Liver (tissue), 9 donors: ENCODE results near the gene MCEMP1. TPM values are rescaled to one million over a fixed set of nuclear protein-coding genes. Genes with fewer than 3 reads are reported as not detected.

ENCODE experiments used
- DNase-seq: peaks from one replicate; pipeline ENCODE4 v3.0.0-alpha.2; 2017; ENCODE audit warnings: low spot score
- H3K27ac ChIP-seq, 2 donors: one replicate each; pipeline ENCODE4 v1.7.0; 2013; ENCODE audit warnings: inconsistent platforms in 2 of 2, low read length in 2 of 2, control low read depth in 1 of 2, low read depth in 1 of 2, mild to moderate bottlenecking in 1 of 2
- H3K27me3 ChIP-seq, 4 donors: one replicate each; pipeline versions ENCODE4 v1.6.1 to v1.7.0; 2013; ENCODE audit warnings: low read length in 3 of 4, inconsistent platforms in 1 of 4, mild to moderate bottlenecking in 1 of 4, moderate library complexity in 1 of 4; ENCODE audit not compliant: control insufficient read depth in 4 of 4, insufficient read depth in 4 of 4
- H3K36me3 ChIP-seq, 4 donors: one replicate each; pipeline versions ENCODE4 v1.6.1 to v1.7.0; 2013; ENCODE audit warnings: low read length in 3 of 4, mild to moderate bottlenecking in 3 of 4, low read depth in 1 of 4, moderate library complexity in 1 of 4; ENCODE audit not compliant: control insufficient read depth in 4 of 4, insufficient read depth in 3 of 4
- H3K4me1 ChIP-seq, 4 donors: one replicate each; pipeline versions ENCODE4 v1.6.1 to v1.7.0; 2013; ENCODE audit warnings: low read length in 3 of 4, mild to moderate bottlenecking in 3 of 4, moderate library complexity in 1 of 4; ENCODE audit not compliant: control insufficient read depth in 4 of 4, insufficient read depth in 4 of 4
- H3K4me3 ChIP-seq, 3 donors: one replicate each; pipeline versions ENCODE4 v1.6.1 to v1.7.0; 2013; ENCODE audit warnings: low read length in 3 of 3, control low read depth in 1 of 3, low read depth in 1 of 3, mild to moderate bottlenecking in 1 of 3
- H3K9ac ChIP-seq, 2 donors: one replicate each; pipeline ENCODE4 v1.7.0; 2013; ENCODE audit warnings: low read length in 2 of 2, mild to moderate bottlenecking in 2 of 2, moderate library complexity in 2 of 2, control low read depth in 1 of 2, low read depth in 1 of 2
- H3K9me3 ChIP-seq, 4 donors: one replicate each; pipeline versions ENCODE4 v1.6.1 to v1.7.0; 2013; ENCODE audit warnings: low read length in 3 of 4; ENCODE audit not compliant: control insufficient read depth in 4 of 4
- CTCF ChIP-seq: fragments of 150-350 bp; IDR thresholded peaks from 2 replicates; pipeline ENCODE4 v1.5.1; 2017; ENCODE audit warnings: improper control_type of control experiment, low read depth, low read length; ENCODE audit not compliant: missing input control
- FOXA1 ChIP-seq: IDR thresholded peaks from 2 replicates; pipeline ENCODE4 v1.6.1; 2016; ENCODE audit warnings: antibody characterized with exemption
- FOXA2 ChIP-seq: IDR thresholded peaks from 2 replicates; pipeline ENCODE4 v1.6.1; 2016; ENCODE audit warnings: antibody characterized with exemption
- GABPA ChIP-seq, 2 donors: IDR thresholded peaks in 1 of 2; conservative IDR thresholded peaks in 1 of 2; 2 replicates each; pipeline ENCODE4 v1.6.1; 2016; ENCODE audit warnings: antibody characterized with exemption in 2 of 2, mild to moderate bottlenecking in 1 of 2, moderate library complexity in 1 of 2
- HNF4A ChIP-seq, 2 donors: conservative IDR thresholded peaks; 2 replicates each; pipeline ENCODE4 v1.6.1; 2016; ENCODE audit warnings: antibody characterized with exemption in 2 of 2, mild to moderate bottlenecking in 2 of 2
- HNF4G ChIP-seq: IDR thresholded peaks from 2 replicates; pipeline ENCODE4 v1.6.1; 2016; ENCODE audit warnings: antibody characterized with exemption
- MAX ChIP-seq: IDR thresholded peaks from 2 replicates; pipeline ENCODE4 v1.6.1; 2016; ENCODE audit warnings: antibody characterized with exemption
- RAD21 ChIP-seq, 2 donors: IDR thresholded peaks; 2 replicates each; pipeline ENCODE4 v1.6.1; 2016; ENCODE audit warnings: antibody characterized with exemption in 2 of 2, mild to moderate bottlenecking in 2 of 2
- REST ChIP-seq: IDR thresholded peaks from 2 replicates; pipeline ENCODE4 v1.6.1; 2016; ENCODE audit warnings: antibody characterized with exemption, mild to moderate bottlenecking
- RXRA ChIP-seq, 2 donors: IDR thresholded peaks; 2 replicates each; pipeline ENCODE4 v1.6.1; 2017 to 2018; ENCODE audit warnings: antibody characterized with exemption in 2 of 2, mild to moderate bottlenecking in 1 of 2
- YY1 ChIP-seq: IDR thresholded peaks from 2 replicates; pipeline ENCODE4 v1.6.1; 2016; ENCODE audit warnings: antibody characterized with exemption, mild to moderate bottlenecking
- WGBS: extraction: QIAGEN DNeasy Blood & Tissue Kit; methylation state at CpG from one replicate; pipeline ENCODE4 v1.1.7; 2013; 5-methylcytosine and 5-hydroxymethylcytosine counted together
- polyA plus RNA-seq, 2 donors: library from polyadenylated mRNA; stranded (reverse) in 1 of 2; unstranded in 1 of 2; fragments of 200-250 nt in 1 of 2; fragments of >200 nt in 1 of 2; fragmentation: Nextera tagmentation in 1 of 2; extraction: Ambion mirVana in 1 of 2; gene quantifications; one replicate each; pipeline versions ENCODE4 v1.2.1 to v1.2.3, GENCODE V29; 2013 to 2015
- total RNA-seq, 2 donors: library from RNA; depleted of rRNA; stranded (reverse); fragments of >200 nt; gene quantifications; one replicate each; pipeline ENCODE4 v1.2.3, GENCODE V29; 2014
- TF ChIP-seq, protein P1 (sequence below): IDR thresholded peaks from 2 replicates; pipeline ENCODE4 v1.6.1; 2016; ENCODE audit warnings: antibody characterized with exemption
- donor health status: healthy.
- donor health status: healthy.
- donor health status: healthy.
- donor health status: healthy.
- donor health status: healthy.

MCEMP1 gene
- total and polyA plus RNA-seq, 4 donors, result 0.29 to 0.92 (median 0.48) TPM

DNA sequence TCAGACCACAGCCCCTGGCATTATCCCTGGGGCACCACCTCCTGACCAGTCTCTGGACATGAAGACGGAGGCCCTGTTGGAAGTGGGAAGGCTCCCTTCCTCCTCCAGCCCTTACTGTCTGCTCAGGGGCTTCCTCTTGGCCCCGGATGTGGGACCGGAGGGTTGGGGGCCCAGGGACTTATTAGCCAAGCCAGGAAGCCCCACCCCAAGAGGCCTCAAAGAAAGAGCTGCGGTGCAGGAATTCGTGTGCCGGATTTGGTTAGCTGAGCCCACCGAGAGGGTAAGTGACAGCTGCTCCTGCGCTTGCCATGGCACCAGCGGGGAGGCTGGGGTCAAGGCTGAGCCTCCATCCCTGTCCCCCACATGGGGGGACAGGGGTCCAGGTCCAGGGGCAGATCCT lies 8.0 kb upstream of the MCEMP1 start, which contains the start of gene RETN:
TSS of gene RETN (plus strand) at position 208 of the 400 bp plus-strand sequence. CDS start 278 bp downstream, outside the sequence.
- H3K4me1 ChIP-seq, result peaks cover 0 to 2% (median under 1%) of the 10 kb centered on the region in 4 donors
- no peaks in the 10 kb centered on the region for H3K36me3 ChIP-seq
- H3K9me3 ChIP-seq, result no peaks in the 10 kb centered on the region
- TF ChIP-seq REST (no peak), HNF4A (conservative IDR thresholded peaks at IDR 0.05) (no peak), RAD21 (IDR thresholded peaks at IDR 0.05) (no peak), GABPA (IDR thresholded peaks at IDR 0.05 in 1 of 2, conservative IDR thresholded peaks at IDR 0.05 in 1 of 2) (no peak), MAX (no peak), FOXA1 (no peak), FOXA2 (no peak), RXRA (IDR thresholded peaks at IDR 0.05) (no peak), YY1 (no peak), HNF4G (no peak)
- WGBS, result 80% methylated on average over 9 of the region's 9 CpGs
- DNase-seq, result no peak
- no peak within 1 kb of the TSS for H3K4me3 ChIP-seq
- no peak within 1 kb of the TSS for H3K9ac ChIP-seq
- no peak within 1 kb of the TSS for H3K27ac ChIP-seq
- peaks cover 0 to 4% (median 0%) of the 10 kb centered on the region in 4 donors for H3K27me3 ChIP-seq

- TF ChIP-seq RAD21 (IDR thresholded peaks at IDR 0.05), result no peak
- peaks cover 0 to 4% (median 3%) of the 10 kb centered on the region in 4 donors for H3K4me1 ChIP-seq
- peaks cover 0 to 4% (median 0%) of the 10 kb centered on the region in 4 donors for H3K27me3 ChIP-seq
- H3K4me3 ChIP-seq, result no peak overlapping the region
- 31% methylated on average over 9 of the region's 9 CpGs for WGBS
- no peak overlapping the region for H3K27ac ChIP-seq
- H3K9ac ChIP-seq, result no peak overlapping the region
- H3K9me3 ChIP-seq, result no peaks in the 10 kb centered on the region
- H3K36me3 ChIP-seq, result no peaks in the 10 kb centered on the region
- no peak for DNase-seq
Observed at GRCh38 chr19:7669641-7670040, 7.2 kb upstream of the MCEMP1 start.

DNA sequence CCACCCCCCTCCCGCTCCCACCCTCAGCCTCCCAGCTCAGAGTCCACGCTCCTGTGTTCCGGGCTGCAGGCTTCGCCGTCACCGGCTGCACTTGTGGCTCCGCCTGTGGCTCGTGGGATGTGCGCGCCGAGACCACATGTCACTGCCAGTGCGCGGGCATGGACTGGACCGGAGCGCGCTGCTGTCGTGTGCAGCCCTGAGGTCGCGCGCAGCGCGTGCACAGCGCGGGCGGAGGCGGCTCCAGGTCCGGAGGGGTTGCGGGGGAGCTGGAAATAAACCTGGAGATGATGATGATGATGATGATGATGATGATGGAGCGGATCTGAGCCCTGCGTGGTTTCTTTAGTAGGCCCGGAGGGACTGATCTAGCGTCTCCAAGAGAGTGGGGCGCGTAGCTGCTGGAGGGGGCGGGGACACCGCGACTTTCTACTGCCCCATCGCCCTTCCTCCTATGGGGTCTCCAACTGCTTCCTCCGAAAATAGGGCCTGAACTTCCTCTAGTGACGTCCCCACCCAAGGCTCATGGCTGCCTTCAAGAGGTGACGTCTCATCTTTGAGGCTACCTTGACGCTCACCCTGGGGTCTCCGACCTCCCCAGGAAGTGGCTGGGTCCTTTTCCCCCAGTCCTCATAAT lies 6.6 kb upstream of the MCEMP1 start:
- no peaks in the 10 kb centered on the region for H3K9me3 ChIP-seq
- no peak overlapping the region for H3K4me3 ChIP-seq
- H3K9ac ChIP-seq, result no peak overlapping the region
- TF ChIP-seq MAX (no peak), FOXA1 (no peak), FOXA2 (no peak), CTCF (no peak)
- TF ChIP-seq, protein P1, sequence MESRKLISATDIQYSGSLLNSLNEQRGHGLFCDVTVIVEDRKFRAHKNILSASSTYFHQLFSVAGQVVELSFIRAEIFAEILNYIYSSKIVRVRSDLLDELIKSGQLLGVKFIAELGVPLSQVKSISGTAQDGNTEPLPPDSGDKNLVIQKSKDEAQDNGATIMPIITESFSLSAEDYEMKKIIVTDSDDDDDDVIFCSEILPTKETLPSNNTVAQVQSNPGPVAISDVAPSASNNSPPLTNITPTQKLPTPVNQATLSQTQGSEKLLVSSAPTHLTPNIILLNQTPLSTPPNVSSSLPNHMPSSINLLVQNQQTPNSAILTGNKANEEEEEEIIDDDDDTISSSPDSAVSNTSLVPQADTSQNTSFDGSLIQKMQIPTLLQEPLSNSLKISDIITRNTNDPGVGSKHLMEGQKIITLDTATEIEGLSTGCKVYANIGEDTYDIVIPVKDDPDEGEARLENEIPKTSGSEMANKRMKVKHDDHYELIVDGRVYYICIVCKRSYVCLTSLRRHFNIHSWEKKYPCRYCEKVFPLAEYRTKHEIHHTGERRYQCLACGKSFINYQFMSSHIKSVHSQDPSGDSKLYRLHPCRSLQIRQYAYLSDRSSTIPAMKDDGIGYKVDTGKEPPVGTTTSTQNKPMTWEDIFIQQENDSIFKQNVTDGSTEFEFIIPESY, result no peak
- 4% methylated on average over 43 of the region's 43 CpGs for WGBS
- no peak for DNase-seq
- peaks cover 0 to 4% (median 0%) of the 10 kb centered on the region in 4 donors for H3K27me3 ChIP-seq
- H3K4me1 ChIP-seq, result peaks cover 0 to 4% (median 3%) of the 10 kb centered on the region in 4 donors
- H3K36me3 ChIP-seq, result no peaks in the 10 kb centered on the region
- no peak overlapping the region for H3K27ac ChIP-seq
